Smooth muscle cell of bladder (primary cell): ENCODE measurements around the gene GRM2. TPM values are rescaled to one million over a fixed set of nuclear protein-coding genes. Genes with fewer than 3 reads are reported as not detected.

Experiments
- total RNA-seq: library from RNA; depleted of rRNA; stranded (reverse); fragments of >200 nt; gene quantifications from 2 replicates; pipeline ENCODE4 v1.2.3, GENCODE V29; 2014

Gene GRM2
- under 0.01 TPM in 1 of 2 replicates, not detected in the other for total RNA-seq

DNA sequence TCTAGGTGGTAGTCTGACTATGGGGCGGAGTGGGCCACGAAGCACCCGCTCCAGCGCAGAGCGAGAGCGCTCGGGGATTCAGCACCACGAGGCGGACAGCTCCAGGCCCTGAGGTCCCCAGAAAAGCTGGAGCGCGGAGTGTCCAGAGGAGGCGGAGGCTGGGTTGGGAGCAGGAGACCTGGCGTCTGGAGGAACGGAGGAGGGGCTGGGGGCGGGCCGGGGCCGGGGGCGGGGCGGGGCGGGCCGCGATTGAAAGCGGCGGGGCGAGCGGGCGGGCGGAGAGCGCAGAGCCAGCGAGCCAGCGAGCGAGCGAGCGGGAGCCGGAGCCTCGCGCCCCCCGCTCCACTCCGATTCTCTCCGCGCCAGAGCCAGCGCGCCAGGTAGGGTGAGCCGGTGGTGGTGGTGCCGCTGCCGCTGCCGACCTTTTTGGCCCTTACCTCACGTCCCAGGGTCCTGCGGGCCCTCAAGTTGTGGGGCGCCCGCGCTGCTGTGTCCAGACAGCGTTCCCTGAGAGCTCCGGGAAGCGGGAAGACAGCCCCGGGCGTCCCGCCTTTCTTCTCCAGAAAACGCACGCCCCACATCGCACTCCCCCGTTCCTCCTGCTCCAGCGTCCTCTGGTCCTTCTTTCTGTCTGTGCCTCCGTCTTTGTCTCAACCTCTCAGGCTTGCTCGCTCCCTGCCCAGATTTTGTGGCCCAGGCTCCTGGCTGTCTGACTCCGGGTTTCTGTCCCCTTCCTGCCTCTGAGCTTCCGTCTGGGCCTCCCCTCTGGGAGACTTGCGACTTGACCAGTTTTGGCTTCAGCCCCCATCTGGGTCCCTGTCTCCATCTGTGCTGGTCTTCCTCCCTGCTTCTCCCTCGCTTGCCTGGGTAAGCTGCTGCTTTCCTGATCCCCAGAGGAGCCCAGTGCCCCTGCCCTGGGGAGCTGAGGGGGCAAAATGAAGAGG lies at the start of gene GRM2:
GRM2 (plus strand) TSS at position 281 of the 944 bp plus-strand sequence. CDS start 1,916 bp downstream, outside the sequence.

DNA sequence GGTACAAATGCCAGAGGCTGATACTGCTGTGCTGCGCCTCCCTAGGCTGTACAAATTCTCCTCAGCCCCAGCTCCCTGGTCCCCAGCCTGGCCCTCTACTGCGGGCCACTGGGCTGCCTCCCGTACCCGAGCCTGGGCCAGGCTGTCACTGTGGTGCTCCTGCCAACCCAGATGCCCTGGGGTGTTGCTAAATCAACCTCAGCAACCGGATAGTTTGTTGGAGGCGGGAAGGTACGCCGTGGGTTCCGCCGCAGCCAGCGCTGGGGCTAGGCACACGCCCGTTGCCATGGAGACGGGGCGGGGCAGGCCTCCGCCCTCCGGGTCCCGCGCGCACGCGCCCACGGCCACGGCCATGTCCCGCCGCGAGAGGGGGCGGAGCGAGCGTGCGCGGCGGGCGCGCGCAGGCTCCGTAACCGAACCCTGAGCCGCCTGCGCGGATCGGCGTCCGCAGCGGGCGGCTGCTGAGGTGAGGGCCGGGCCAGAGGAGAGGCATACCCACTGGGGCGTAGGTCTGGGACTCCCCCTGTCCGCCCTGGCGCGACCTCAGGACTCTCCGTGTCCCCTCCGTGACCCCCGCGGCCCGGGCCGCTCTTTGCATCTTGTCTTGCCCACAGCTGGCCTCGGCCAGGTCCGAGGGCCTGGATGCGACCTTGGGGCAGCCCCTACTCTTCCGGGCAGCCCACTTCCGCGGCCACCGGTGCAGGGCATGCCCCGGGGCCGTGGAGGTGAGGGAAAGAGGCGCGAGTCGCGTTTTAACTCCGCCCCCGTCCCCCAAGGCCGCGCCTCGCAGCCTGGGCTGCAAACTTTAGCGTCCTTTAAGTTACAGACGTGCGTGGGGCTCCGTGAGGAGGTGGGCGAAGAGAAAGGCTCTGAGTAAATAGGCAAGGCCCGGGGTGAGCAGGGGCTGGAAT lies 35.8 kb upstream of the GRM2 start, which contains the start of gene TEX264:
TEX264 (plus strand) TSS at position 430 of the 911 bp plus-strand sequence. CDS start 3,053 bp downstream, outside the sequence.

Other genes starting within 250 kb of the GRM2 start
- gene DCAF1, start 207.1 kb upstream of the GRM2 start, total RNA-seq, result 10.8 and 14.1 TPM in 2 replicates
- 11.5 and 13.5 TPM in 2 replicates for gene RAD54L2, start 168.3 kb upstream of the GRM2 start, total RNA-seq
- 41.2 and 50.9 TPM in 2 replicates for gene TEX264, start 35.8 kb upstream of the GRM2 start, total RNA-seq
- gene IQCF6, start 72.2 kb downstream of the GRM2 start, total RNA-seq, result not detected in 2 replicates
- not detected in 2 replicates for gene IQCF2, start 154.5 kb downstream of the GRM2 start, total RNA-seq
- not detected in 2 replicates for gene IQCF5, start 168.5 kb downstream of the GRM2 start, total RNA-seq
- not detected in 2 replicates for gene IQCF1, start 196.3 kb downstream of the GRM2 start, total RNA-seq
- 28.4 and 42.2 TPM in 2 replicates for gene RRP9, start 234.8 kb downstream of the GRM2 start, total RNA-seq
- gene PARP3, start 235.3 kb downstream of the GRM2 start, total RNA-seq, result 20.1 and 23.6 TPM in 2 replicates
- gene GPR62, start 248.3 kb downstream of the GRM2 start, total RNA-seq, result under 0.01 and 0.09 TPM in 2 replicates